Skeletal muscle tissue (tissue), 4 donors: Measurements from ENCODE around the gene NOL7. TPM values are rescaled to one million over a fixed set of nuclear protein-coding genes. Genes with fewer than 3 reads are reported as not detected.

Source experiments
- H3K27ac ChIP-seq: one replicate; pipeline ENCODE4 v1.7.0; 2013; ENCODE audit warnings: mild to moderate bottlenecking, low read depth, low read length, inconsistent platforms
- H3K27me3 ChIP-seq, 3 donors: one replicate each; pipeline ENCODE4 v1.7.0; 2013; ENCODE audit warnings: low read length in 3 of 3; ENCODE audit not compliant: control insufficient read depth in 3 of 3, insufficient read depth in 3 of 3
- H3K36me3 ChIP-seq, 3 donors: one replicate each; pipeline ENCODE4 v1.7.0; 2013; ENCODE audit warnings: low read length in 3 of 3; ENCODE audit not compliant: control insufficient read depth in 3 of 3, insufficient read depth in 3 of 3
- H3K4me1 ChIP-seq, 3 donors: one replicate each; pipeline ENCODE4 v1.7.0; 2013; ENCODE audit warnings: low read length in 3 of 3, mild to moderate bottlenecking in 3 of 3; ENCODE audit not compliant: control insufficient read depth in 3 of 3, insufficient read depth in 3 of 3
- H3K4me3 ChIP-seq, 3 donors: one replicate each; pipeline ENCODE4 v1.7.0; 2013; ENCODE audit warnings: low read length in 3 of 3
- H3K9ac ChIP-seq, 3 donors: one replicate each; pipeline ENCODE4 v1.7.0; 2013; ENCODE audit warnings: low read length in 3 of 3, mild to moderate bottlenecking in 3 of 3, moderate library complexity in 2 of 3, low read depth in 1 of 3
- H3K9me3 ChIP-seq, 3 donors: one replicate each; pipeline ENCODE4 v1.7.0; 2013; ENCODE audit warnings: low read length in 3 of 3; ENCODE audit not compliant: control insufficient read depth in 3 of 3
- total RNA-seq: library from RNA; depleted of rRNA; stranded (reverse); fragments of >200 nt; gene quantifications from one replicate; pipeline ENCODE4 v1.2.3, GENCODE V29; 2014
- donor health status: Osteomylitis.

NOL7 gene
- 29.2 TPM for total RNA-seq

- peak within 1 kb of the TSS; percentile 89 for H3K27ac ChIP-seq
- H3K36me3 ChIP-seq, result peaks cover 10 to 30% (median 29%) of the 10 kb centered on the region in 3 donors
- H3K4me1 ChIP-seq, result peaks cover 17 to 25% (median 20%) of the 10 kb centered on the region in 3 donors
- peak within 1 kb of the TSS; percentile 83 to 99 (median 96) for H3K4me3 ChIP-seq
- H3K27me3 ChIP-seq, result no peaks in the 10 kb centered on the region
- H3K9me3 ChIP-seq, result no peaks in the 10 kb centered on the region
- H3K9ac ChIP-seq, result peak within 1 kb of the TSS; percentile 93 to 94 (median 94)
Measured at GRCh38 chr6:13614926-13615791, at the start of gene NOL7. TSS of gene NOL7 (plus strand) at chr6:13615335. CDS start at chr6:13615359, 24 bp downstream.

GRCh38 chr6:13565921-13566320 is 49.2 kb upstream of the NOL7 start:
- Histone ChIP-seq H3K4me3 (no peak overlapping the region), H3K4me1 (no peaks in the 10 kb centered on the region), H3K9me3 (no peaks in the 10 kb centered on the region), H3K27me3 (peaks cover 2 to 5% (median 5%) of the 10 kb centered on the region in 3 donors), H3K36me3 (no peaks in the 10 kb centered on the region), H3K27ac (no peak overlapping the region), H3K9ac (no peak overlapping the region)

DNA sequence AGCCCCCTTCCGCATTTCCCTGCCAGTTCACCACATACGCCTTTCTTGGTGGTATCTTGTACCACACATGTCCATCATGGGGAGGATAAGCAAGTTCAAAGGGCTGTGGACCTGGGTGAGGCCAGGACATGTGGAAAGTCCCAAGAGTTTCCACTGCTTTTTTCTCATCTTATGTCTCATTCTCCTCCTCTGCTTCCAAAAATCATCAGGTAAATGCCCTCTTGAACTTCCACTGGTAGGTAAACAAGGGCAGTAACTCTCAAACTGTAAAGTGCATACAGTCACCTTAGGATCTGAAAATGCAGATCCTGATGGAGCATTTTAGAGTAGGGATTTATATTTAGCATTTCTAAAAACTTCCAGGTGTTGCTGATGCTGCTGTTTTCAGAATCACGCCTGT is 48.6 kb upstream of the NOL7 start:
- H3K27ac ChIP-seq, result no peak overlapping the region
- H3K36me3 ChIP-seq, result no peaks in the 10 kb centered on the region
- no peak overlapping the region for H3K4me3 ChIP-seq
- no peaks in the 10 kb centered on the region for H3K4me1 ChIP-seq
- no peak overlapping the region for H3K9ac ChIP-seq
- no peaks in the 10 kb centered on the region for H3K9me3 ChIP-seq
- peaks cover 2 to 5% (median 5%) of the 10 kb centered on the region in 3 donors for H3K27me3 ChIP-seq

DNA sequence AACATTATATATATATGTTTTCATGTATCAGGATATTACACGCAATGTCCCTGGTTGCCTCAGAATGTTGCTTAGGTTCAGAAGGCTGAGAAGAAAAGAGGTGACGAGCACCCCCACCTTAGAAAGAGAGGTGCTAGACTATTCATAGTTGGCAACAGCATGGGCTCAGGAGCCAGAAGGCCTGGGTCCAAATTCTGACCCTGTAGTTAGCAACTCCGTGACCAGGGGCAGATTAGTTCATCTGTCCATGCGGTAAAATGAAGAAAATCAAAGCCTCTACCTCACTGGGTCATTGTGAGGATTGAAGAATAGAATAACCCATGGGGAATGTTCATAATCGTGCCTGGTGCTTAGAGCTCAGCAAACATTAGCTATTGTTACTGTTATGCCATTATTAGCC is 46.2 kb upstream of the NOL7 start:
- H3K9me3 ChIP-seq, result no peaks in the 10 kb centered on the region
- H3K27me3 ChIP-seq, result peaks cover 2 to 5% (median 5%) of the 10 kb centered on the region in 3 donors
- no peak overlapping the region for H3K9ac ChIP-seq
- H3K4me1 ChIP-seq, result peaks cover 5 to 8% (median 8%) of the 10 kb centered on the region in 3 donors
- no peak overlapping the region for H3K4me3 ChIP-seq
- no peaks in the 10 kb centered on the region for H3K36me3 ChIP-seq
- H3K27ac ChIP-seq, result no peak overlapping the region

DNA sequence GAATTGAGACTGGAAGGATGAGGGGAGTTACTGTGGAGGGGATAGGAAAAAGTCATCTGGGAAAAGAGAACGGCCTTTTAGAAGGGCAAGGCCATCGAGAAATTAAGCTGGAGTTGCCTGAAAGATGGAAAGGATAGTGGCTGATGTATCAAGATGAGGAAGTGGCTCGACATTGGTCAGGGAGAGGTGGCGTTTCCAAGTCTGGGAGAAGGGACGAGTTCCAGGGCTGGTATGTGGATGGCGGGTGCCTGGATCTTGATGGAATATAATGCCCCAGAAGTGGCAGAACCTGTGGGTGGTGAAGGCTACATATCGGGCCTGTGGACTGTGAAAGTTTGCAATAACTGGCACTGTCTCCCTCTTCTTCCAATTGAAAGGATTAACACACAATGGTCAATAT is 42.9 kb upstream of the NOL7 start:
- no peaks in the 10 kb centered on the region for H3K36me3 ChIP-seq
- no peak overlapping the region for H3K4me3 ChIP-seq
- H3K4me1 ChIP-seq, result peaks cover 8 to 18% (median 11%) of the 10 kb centered on the region in 3 donors
- no peak overlapping the region for H3K27ac ChIP-seq
- no peaks in the 10 kb centered on the region for H3K9me3 ChIP-seq
- H3K9ac ChIP-seq, result no peak overlapping the region
- H3K27me3 ChIP-seq, result peaks cover 0 to 5% (median 0%) of the 10 kb centered on the region in 3 donors

DNA sequence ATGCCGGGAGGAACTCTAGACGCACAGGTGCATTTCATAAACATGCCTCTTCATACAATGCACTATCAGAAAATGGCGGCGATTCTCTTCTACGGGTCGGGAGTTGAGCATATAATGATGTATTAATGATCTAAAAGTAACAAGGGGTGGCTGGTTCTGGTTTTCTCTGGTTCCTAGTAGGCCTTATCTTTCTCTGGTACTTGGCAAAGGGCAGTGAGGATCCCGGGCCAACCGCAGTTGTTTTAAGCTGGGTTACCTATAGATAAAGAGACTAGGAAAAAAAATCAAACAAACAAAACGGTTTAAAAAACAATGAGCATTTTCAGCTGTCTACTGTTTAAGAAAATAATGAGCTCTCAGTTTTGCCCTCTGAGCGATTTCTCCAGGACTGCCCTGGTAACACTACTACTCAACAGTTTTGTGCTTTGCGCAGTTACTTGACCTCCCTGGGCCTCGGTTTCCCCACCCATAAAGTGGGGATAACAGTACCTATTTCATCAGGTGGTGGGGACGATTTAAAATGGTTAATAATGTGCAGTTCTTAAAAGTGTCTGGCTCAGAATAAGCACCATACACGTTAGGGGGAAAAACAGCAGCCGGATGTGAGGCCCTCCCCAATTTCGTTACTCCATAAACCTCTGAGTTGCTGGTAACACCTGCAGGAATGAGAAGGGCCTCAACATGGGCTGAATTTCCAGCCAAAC is 42.0 kb upstream of the NOL7 start:
- H3K4me3 ChIP-seq, result peak overlapping the region; percentile 76 to 92 (median 88)
- H3K9ac ChIP-seq, result peak overlapping the region; percentile 77 to 95 (median 80)
- peaks cover 0 to 5% (median 0%) of the 10 kb centered on the region in 3 donors for H3K27me3 ChIP-seq
- H3K27ac ChIP-seq, result peak overlapping the region; percentile 96
- peaks cover 8 to 18% (median 11%) of the 10 kb centered on the region in 3 donors for H3K4me1 ChIP-seq
- H3K9me3 ChIP-seq, result no peaks in the 10 kb centered on the region
- H3K36me3 ChIP-seq, result no peaks in the 10 kb centered on the region

- Histone ChIP-seq H3K27me3 (peaks cover 0 to 5% (median 0%) of the 10 kb centered on the region in 3 donors), H3K27ac (peak overlapping the region; percentile 96), H3K4me3 (peak overlapping the region; percentile 76 to 92 (median 88)), H3K9me3 (no peaks in the 10 kb centered on the region), H3K36me3 (no peaks in the 10 kb centered on the region), H3K4me1 (peaks cover 9 to 18% (median 11%) of the 10 kb centered on the region in 3 donors), H3K9ac (peak overlapping the region; percentile 77 to 95 (median 80))
Measured at GRCh38 chr6:13573669-13574110, 41.4 kb upstream of the NOL7 start.

GRCh38 chr6:13574149-13574570 is 41.0 kb upstream of the NOL7 start:
- Histone ChIP-seq H3K4me1 (peaks cover 10 to 18% (median 11%) of the 10 kb centered on the region in 3 donors), H3K4me3 (peak overlapping the region; percentile 83 to 92 (median 88)), H3K27ac (peak overlapping the region; percentile 96), H3K27me3 (peaks cover 0 to 5% (median 0%) of the 10 kb centered on the region in 3 donors), H3K9ac (peak overlapping the region; percentile 78 to 95 (median 80)), H3K9me3 (no peaks in the 10 kb centered on the region), H3K36me3 (no peaks in the 10 kb centered on the region)

DNA sequence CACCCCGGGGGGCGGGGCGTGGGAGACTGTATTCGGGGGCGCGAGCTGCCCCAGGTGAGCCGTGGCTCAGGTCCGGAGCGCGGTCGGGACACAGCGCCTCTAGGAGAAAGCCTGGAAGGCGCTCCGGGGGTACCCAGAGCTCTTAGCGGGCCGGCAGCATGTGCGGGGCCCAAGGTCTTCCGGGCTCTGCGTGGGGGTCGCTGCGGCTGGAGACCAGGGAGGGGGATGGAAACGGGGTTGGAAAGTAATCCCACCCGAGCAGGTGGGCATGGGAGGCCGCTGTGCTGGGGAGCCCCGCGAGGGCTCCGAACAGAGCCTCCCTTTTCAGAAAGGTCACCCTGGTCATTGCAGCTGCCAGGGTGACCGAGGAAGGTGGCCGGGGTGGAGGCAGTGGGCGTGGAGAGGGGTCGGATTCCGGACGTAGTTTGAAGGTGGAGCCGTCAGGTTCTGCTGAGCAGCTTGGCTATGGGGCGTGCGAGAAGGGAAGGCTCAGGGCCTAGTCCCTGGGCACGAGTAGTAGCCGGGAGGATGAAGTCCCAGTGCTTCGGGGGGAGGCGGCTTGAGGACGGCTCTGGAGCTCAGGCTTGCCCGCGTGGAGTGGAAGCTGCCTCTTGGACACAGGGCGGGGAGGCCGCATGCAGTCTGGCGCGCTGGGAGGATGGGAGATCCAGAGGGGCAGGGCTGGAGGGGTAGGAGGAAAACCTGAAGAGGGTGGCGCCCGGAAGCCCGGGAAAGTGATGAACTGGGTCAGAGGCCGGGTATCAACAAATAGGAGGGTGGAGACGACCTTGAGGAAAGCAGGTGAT is 40.4 kb upstream of the NOL7 start, which contains the start of gene SIRT5:
SIRT5 (plus strand) TSS at position 31 of the 806 bp plus-strand sequence. CDS start 9,510 bp downstream, outside the sequence.
- H3K4me1 ChIP-seq, result peaks cover 10 to 18% (median 11%) of the 10 kb centered on the region in 3 donors
- peak within 1 kb of the TSS; percentile 80 to 95 (median 87) for H3K9ac ChIP-seq
- no peaks in the 10 kb centered on the region for H3K36me3 ChIP-seq
- H3K9me3 ChIP-seq, result no peaks in the 10 kb centered on the region
- H3K27ac ChIP-seq, result peak within 1 kb of the TSS; percentile 96
- H3K4me3 ChIP-seq, result peak within 1 kb of the TSS; percentile 83 to 92 (median 88)
- H3K27me3 ChIP-seq, result peaks cover 0 to under 1% (median 0%) of the 10 kb centered on the region in 3 donors
